Duodenal mucosa (tissue), 2 donors: ENCODE results near the gene FAM50B.

Experiments
- H3K27ac ChIP-seq: one replicate; pipeline ENCODE4 v1.7.0; 2013; ENCODE audit warnings: low read depth, low read length
- H3K27me3 ChIP-seq, 2 donors: one replicate each; pipeline ENCODE4 v1.7.0; 2013; ENCODE audit warnings: low read length in 2 of 2, control low read depth in 1 of 2; ENCODE audit not compliant: insufficient read depth in 2 of 2, control insufficient read depth in 1 of 2
- H3K36me3 ChIP-seq, 2 donors: one replicate each; pipeline ENCODE4 v1.7.0; 2013; ENCODE audit warnings: low read length in 2 of 2, control low read depth in 1 of 2; ENCODE audit not compliant: insufficient read depth in 2 of 2, control insufficient read depth in 1 of 2
- H3K4me1 ChIP-seq, 2 donors: one replicate each; pipeline ENCODE4 v1.7.0; 2013; ENCODE audit warnings: low read length in 2 of 2, control low read depth in 1 of 2; ENCODE audit not compliant: insufficient read depth in 2 of 2, control insufficient read depth in 1 of 2
- H3K4me3 ChIP-seq, 2 donors: one replicate each; pipeline ENCODE4 v1.7.0; 2013; ENCODE audit warnings: low read length in 2 of 2, low read depth in 1 of 2
- H3K9ac ChIP-seq, 2 donors: one replicate each; pipeline ENCODE4 v1.7.0; 2013; ENCODE audit warnings: low read length in 2 of 2, low read depth in 1 of 2
- H3K9me3 ChIP-seq, 2 donors: one replicate each; pipeline ENCODE4 v1.7.0; 2013; ENCODE audit warnings: low read length in 2 of 2, control low read depth in 1 of 2; ENCODE audit not compliant: control insufficient read depth in 1 of 2

Gene FAM50B

GRCh38 chr6:3808759-3809514, 40.2 kb upstream of the FAM50B start:
- no peak overlapping the region for H3K9ac ChIP-seq
- H3K27me3 ChIP-seq = no peaks in the 10 kb centered on the region
- no peak overlapping the region for H3K27ac ChIP-seq
- no peaks in the 10 kb centered on the region for H3K9me3 ChIP-seq
- no peaks in the 10 kb centered on the region for H3K36me3 ChIP-seq
- H3K4me1 ChIP-seq = peaks cover 15 to 28% of the 10 kb centered on the region in 2 donors
- no peak overlapping the region for H3K4me3 ChIP-seq

- Histone ChIP-seq H3K9ac (no peak overlapping the region), H3K9me3 (no peaks in the 10 kb centered on the region), H3K27ac (no peak overlapping the region), H3K36me3 (no peaks in the 10 kb centered on the region), H3K4me3 (no peak overlapping the region), H3K4me1 (peaks cover 15 to 28% of the 10 kb centered on the region in 2 donors), H3K27me3 (no peaks in the 10 kb centered on the region)
Observed at GRCh38 chr6:3809515-3809891, 39.7 kb upstream of the FAM50B start.

GRCh38 chr6:3809982-3810381, 39.2 kb upstream of the FAM50B start:
- H3K27ac ChIP-seq = no peak overlapping the region
- H3K4me3 ChIP-seq = no peak overlapping the region
- H3K4me1 ChIP-seq = peaks cover 15 to 28% of the 10 kb centered on the region in 2 donors
- H3K27me3 ChIP-seq = no peaks in the 10 kb centered on the region
- H3K9ac ChIP-seq = no peak overlapping the region
- H3K9me3 ChIP-seq = no peaks in the 10 kb centered on the region
- no peaks in the 10 kb centered on the region for H3K36me3 ChIP-seq

GRCh38 chr6:3811191-3811590, 38.0 kb upstream of the FAM50B start:
- no peaks in the 10 kb centered on the region for H3K27me3 ChIP-seq
- H3K9me3 ChIP-seq = no peaks in the 10 kb centered on the region
- no peak overlapping the region for H3K4me3 ChIP-seq
- no peak overlapping the region for H3K9ac ChIP-seq
- peaks cover 15 to 20% of the 10 kb centered on the region in 2 donors for H3K4me1 ChIP-seq
- no peaks in the 10 kb centered on the region for H3K36me3 ChIP-seq
- H3K27ac ChIP-seq = no peak overlapping the region

GRCh38 chr6:3812596-3812995, 36.6 kb upstream of the FAM50B start:
- peaks cover 9% of the 10 kb centered on the region in 2 donors for H3K4me1 ChIP-seq
- H3K4me3 ChIP-seq = no peak overlapping the region
- H3K36me3 ChIP-seq = no peaks in the 10 kb centered on the region
- no peaks in the 10 kb centered on the region for H3K9me3 ChIP-seq
- H3K27me3 ChIP-seq = no peaks in the 10 kb centered on the region
- H3K27ac ChIP-seq = no peak overlapping the region
- no peak overlapping the region for H3K9ac ChIP-seq

GRCh38 chr6:3813150-3813780, 35.9 kb upstream of the FAM50B start:
- no peak overlapping the region for H3K9ac ChIP-seq
- no peaks in the 10 kb centered on the region for H3K27me3 ChIP-seq
- H3K4me1 ChIP-seq = peaks cover 8 to 9% of the 10 kb centered on the region in 2 donors
- H3K4me3 ChIP-seq = no peak overlapping the region
- H3K9me3 ChIP-seq = no peaks in the 10 kb centered on the region
- no peaks in the 10 kb centered on the region for H3K36me3 ChIP-seq
- H3K27ac ChIP-seq = no peak overlapping the region

- Histone ChIP-seq H3K36me3 (no peaks in the 10 kb centered on the region), H3K27ac (no peak overlapping the region), H3K9me3 (no peaks in the 10 kb centered on the region), H3K4me3 (no peak overlapping the region), H3K9ac (no peak overlapping the region), H3K27me3 (no peaks in the 10 kb centered on the region), H3K4me1 (peaks cover 1 to 3% of the 10 kb centered on the region in 2 donors)
Observed at GRCh38 chr6:3813918-3814317, 35.3 kb upstream of the FAM50B start.

- Histone ChIP-seq H3K4me3 (no peak overlapping the region), H3K9me3 (no peaks in the 10 kb centered on the region), H3K27ac (no peak overlapping the region), H3K4me1 (no peaks in the 10 kb centered on the region), H3K36me3 (no peaks in the 10 kb centered on the region), H3K27me3 (no peaks in the 10 kb centered on the region), H3K9ac (no peak overlapping the region)
Observed at GRCh38 chr6:3814539-3814938, 34.6 kb upstream of the FAM50B start.

- no peaks in the 10 kb centered on the region for H3K27me3 ChIP-seq
- no peak overlapping the region for H3K9ac ChIP-seq
- no peak overlapping the region for H3K27ac ChIP-seq
- H3K9me3 ChIP-seq = no peaks in the 10 kb centered on the region
- H3K4me1 ChIP-seq = no peaks in the 10 kb centered on the region
- H3K36me3 ChIP-seq = no peaks in the 10 kb centered on the region
- H3K4me3 ChIP-seq = no peak overlapping the region
Observed at GRCh38 chr6:3816251-3816650, 32.9 kb upstream of the FAM50B start.

GRCh38 chr6:3819161-3820110, 29.7 kb upstream of the FAM50B start:
- Histone ChIP-seq H3K27ac (no peak overlapping the region), H3K4me1 (peaks cover 6 to 9% of the 10 kb centered on the region in 2 donors), H3K27me3 (no peaks in the 10 kb centered on the region), H3K36me3 (no peaks in the 10 kb centered on the region), H3K4me3 (no peak overlapping the region), H3K9ac (no peak overlapping the region), H3K9me3 (no peaks in the 10 kb centered on the region)
